Hematopoietic multipotent progenitor cell treated with erythropoietin and hydrocortisone succinate and interleukin-3 and kit ligand, for 17 days (in vitro differentiated cells): ENCODE data around the gene DIO2.

Experiments
- DNase-seq: peaks from one replicate; pipeline ENCODE4 v3.0.0-alpha.2; 2015; ENCODE audit warnings: low spot score

The DIO2 gene

DNA sequence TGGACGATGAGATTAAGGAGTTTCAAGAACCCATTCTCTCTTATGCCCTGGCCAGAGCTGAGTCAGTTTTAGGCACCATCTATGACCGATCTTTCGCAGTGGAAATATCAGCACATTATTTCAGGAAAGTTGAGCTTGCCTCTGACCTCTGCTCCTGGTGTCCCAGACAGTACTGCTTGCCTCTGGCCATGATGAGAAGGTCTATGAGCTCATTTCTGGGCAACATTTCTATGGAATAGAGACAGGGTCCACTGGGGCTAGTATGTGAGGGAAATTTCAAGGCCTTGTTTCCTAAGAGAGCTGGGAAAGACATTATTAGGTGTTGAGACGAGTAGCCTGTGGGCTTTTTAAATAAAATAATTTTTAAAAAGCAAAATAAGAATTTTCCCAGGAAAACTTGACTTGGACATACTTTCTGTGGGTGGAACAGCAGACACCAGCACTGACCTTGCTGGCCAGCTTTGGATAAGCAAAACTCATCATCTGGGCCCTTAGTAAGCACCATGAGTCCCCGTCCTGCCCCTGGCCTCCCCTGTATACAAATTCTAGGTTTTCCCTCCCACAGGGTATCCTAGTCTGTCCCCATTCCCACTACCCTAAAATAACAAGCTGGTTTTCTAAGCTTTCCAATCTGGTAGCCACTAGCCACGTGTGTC, 43.4 kb downstream of the DIO2 start:
- no peak for DNase-seq

DNA sequence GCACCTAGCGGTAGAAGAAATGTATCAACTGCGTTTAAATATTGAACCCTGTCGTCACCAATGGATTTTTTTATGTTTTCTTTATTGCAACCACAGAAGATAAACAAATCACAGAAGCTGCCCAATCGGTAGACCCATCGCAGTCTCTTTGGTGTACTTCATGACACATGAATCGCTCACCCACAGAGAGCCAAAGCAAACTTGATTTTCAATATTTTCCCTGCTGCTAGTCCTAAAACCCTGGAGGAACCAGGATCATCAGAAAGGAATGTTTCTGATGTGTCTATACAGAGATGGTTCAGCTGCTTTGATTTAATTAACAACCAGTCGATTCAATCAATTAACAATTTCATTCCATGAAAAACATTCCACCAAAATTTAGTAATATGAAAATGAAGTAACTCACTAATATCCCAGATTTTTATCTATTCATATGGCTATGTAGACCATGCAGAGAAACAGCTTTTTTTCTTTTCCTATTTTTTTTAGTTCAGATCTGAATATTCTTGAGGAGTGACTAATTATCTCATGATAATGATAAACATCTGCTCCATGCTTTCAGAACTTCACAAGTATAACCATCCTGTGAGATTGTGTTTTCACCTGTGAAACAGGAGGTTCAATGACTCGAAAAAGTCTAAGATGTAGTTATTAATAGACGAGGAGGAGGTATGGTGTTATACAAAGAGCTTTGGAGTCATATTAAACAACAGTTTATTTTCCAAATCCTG, 46.1 kb downstream of the DIO2 start:
- no peak for DNase-seq

DNA sequence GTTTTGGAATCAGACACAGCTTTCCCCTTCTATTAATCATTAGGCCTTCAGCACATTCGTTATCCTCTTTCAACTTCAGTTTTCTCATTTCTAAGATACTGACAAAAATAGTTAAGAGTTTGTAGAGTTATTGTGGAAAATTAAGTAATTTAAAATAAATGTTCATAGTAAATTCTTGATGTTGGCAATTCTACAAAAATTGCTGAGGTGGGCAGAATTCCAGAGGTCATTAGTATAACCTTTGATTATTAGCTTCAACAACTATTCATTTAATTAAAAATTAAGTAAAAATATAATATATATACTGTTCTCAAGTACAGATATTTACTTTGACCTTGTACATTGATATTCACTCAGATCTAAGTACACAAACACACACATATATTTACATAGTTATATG, 58.5 kb downstream of the DIO2 start:
- DNase-seq = no peak

DNA sequence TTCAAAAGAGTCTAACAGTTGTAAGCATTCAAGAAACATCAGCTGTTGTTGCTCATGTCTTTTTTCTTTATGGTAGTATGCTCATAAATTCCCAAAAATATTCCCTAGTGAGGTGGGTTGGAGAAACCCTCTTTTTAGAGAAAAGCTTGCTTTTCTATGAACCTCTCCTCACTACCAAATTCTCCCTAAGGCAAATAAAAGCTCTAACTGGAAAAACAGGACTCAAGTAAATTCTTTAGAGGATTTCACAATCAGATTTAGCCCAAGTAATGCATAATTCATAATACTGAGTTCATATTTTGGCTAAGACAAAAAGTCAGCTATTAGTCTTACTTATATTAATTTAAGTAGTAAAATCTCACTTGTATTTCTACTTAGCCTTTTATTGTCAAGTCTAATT, 59.1 kb downstream of the DIO2 start:
- no peak for DNase-seq

GRCh38 chr14:80150301-80150700, 61.0 kb downstream of the DIO2 start:
- no peak for DNase-seq
